Astrocyte (in vitro differentiated cells and primary cell): ENCODE data around the gene C11orf91.

ENCODE experiments used
- EZH2 ChIP-seq: IDR thresholded peaks from 2 replicates; pipeline ENCODE4 v1.6.1; 2012; ENCODE audit warnings: mild to moderate bottlenecking, low read length, inconsistent platforms; ENCODE audit not compliant: insufficient read depth
- TF ChIP-seq, protein P1 (sequence below): IDR thresholded peaks from 2 replicates; pipeline ENCODE4 v1.5.1; 2011; ENCODE audit warnings: low read depth, mild to moderate bottlenecking, inconsistent platforms, low read length, moderate library complexity; ENCODE audit not compliant: insufficient read depth

DNA sequence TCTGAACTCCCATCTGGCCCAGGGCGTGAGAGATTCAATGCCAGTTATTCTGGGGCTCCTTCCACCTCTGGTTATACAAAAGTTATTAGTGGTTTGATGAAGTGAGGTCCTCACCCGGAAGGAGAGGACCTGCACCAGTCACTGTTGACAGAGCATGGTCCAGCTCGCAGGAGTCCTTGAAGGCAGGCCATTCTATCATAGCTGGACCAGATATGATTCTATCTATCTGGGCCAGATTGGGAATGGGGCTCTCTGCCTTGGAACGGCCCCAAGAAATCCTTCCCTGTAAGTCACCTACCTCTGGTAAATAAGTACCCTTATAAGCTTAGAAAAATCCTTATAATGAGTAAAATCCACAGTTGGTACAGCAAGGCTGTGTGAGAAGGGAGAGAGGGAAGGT lies 50.7 kb downstream of the C11orf91 start:
- TF ChIP-seq, protein P1, sequence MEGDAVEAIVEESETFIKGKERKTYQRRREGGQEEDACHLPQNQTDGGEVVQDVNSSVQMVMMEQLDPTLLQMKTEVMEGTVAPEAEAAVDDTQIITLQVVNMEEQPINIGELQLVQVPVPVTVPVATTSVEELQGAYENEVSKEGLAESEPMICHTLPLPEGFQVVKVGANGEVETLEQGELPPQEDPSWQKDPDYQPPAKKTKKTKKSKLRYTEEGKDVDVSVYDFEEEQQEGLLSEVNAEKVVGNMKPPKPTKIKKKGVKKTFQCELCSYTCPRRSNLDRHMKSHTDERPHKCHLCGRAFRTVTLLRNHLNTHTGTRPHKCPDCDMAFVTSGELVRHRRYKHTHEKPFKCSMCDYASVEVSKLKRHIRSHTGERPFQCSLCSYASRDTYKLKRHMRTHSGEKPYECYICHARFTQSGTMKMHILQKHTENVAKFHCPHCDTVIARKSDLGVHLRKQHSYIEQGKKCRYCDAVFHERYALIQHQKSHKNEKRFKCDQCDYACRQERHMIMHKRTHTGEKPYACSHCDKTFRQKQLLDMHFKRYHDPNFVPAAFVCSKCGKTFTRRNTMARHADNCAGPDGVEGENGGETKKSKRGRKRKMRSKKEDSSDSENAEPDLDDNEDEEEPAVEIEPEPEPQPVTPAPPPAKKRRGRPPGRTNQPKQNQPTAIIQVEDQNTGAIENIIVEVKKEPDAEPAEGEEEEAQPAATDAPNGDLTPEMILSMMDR, result no peak
- no peak for TF ChIP-seq EZH2
